Measurements from ENCODE around the gene APIP.

The APIP gene

DNA sequence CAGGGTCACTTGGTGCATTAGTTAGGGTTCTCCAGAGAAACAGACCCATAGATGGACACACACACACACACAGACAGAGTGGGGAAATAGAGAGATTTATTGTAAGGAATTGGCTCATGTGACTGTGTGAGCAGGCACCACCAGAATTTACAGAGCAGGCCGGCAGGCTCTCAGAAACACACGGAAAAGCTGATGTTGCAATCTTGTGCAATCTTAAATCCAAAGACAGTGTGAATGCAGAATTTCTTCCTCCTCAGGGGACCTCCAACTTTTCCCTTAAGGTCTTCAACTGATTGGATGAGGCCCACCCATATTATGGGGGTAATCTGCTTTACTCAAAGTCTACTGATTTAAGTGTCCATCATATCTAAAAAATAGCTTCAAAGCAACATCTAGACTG is 49.8 kb downstream of the APIP start:
- ChIA-PET CTCF (interaction anchor here (2.5 kb wide), 1 partner anchor 26 kb away, joined by 9 read pairs; no protein-coding TSS in a partner anchor), POLR2A (no interaction called here)
- TF ChIP-seq, protein P1, sequence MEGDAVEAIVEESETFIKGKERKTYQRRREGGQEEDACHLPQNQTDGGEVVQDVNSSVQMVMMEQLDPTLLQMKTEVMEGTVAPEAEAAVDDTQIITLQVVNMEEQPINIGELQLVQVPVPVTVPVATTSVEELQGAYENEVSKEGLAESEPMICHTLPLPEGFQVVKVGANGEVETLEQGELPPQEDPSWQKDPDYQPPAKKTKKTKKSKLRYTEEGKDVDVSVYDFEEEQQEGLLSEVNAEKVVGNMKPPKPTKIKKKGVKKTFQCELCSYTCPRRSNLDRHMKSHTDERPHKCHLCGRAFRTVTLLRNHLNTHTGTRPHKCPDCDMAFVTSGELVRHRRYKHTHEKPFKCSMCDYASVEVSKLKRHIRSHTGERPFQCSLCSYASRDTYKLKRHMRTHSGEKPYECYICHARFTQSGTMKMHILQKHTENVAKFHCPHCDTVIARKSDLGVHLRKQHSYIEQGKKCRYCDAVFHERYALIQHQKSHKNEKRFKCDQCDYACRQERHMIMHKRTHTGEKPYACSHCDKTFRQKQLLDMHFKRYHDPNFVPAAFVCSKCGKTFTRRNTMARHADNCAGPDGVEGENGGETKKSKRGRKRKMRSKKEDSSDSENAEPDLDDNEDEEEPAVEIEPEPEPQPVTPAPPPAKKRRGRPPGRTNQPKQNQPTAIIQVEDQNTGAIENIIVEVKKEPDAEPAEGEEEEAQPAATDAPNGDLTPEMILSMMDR (IDR thresholded peaks at IDR 0.05; ENCODE audit: control extremely low read depth, extremely low read depth, low read depth, missing control alignments): no peak
- DNase-seq (ENCODE audit: extremely low spot score): no peak

DNA sequence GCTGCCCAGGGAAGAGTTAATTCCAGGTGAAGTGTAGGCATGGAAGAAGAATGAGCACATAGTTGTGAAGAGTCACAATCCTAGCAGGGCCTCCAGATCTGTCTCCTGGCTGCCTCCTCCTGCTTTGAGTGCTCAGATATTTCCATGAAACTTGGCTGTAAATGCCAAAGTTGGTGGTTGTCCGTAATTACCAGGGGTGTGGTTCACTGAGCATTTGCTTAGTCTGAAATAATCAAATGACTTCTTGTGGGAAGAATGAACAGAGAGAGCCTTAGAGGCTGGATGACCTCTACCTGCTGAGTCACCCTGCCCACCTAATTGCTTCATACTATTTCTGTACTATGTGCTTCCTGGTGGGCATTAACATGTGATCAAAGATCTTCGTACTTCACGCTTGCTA is 50.9 kb downstream of the APIP start:
- CTCF ChIA-PET: no interaction called here

DNA sequence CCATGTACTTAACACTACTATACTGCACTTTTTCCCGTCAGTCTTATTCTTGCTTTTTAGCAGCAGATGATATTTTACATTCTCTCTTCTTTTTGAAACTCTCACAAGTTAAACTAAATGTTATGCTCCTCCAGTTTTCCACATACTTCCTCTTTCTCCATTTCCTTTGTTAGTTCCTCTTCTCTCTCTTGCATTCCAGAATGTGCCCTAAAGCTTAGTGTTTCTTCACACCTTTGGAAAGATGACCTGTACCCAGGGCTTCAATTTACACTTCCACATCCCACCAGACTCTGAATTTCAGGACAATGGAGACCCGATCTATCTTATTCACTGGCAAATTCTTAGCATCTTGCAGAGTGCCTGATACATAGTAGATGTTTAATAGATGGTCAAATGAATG is 51.8 kb downstream of the APIP start:
- TF ChIP-seq, protein P1 (IDR thresholded peaks at IDR 0.05; ENCODE audit: control extremely low read depth, extremely low read depth, low read depth, missing control alignments): no peak
- POLR2A ChIA-PET: no interaction called here
- CTCF ChIA-PET: no interaction called here
- DNase-seq (ENCODE audit: extremely low spot score): no peak

More for the DNA sequence above, 50.9 kb downstream of the APIP start:
- TF ChIP-seq, protein P1 (IDR thresholded peaks at IDR 0.05; ENCODE audit: control extremely low read depth, extremely low read depth, low read depth, missing control alignments): no peak
- POLR2A ChIA-PET: no interaction called here
- DNase-seq (ENCODE audit: extremely low spot score): no peak

DNA sequence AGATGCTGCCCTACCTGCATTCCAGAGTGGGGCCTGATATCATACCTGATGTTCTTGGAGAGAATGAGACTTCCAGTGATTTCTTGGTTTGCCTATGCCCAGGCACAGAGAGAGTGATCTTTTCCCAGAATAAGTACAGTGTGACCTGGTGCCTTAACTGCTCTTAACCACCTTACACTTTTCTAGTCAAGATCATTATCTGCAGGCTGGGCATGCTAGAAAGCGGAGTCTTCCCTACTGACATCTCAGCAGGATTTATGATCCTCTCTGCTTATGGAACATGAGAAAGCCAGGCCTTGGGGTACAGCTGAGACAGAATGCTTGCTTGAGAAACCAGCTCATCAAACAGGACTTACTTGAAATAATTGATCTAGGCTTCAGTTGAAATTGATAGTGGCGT is 53.1 kb downstream of the APIP start:
- ChIA-PET POLR2A (no interaction called here), CTCF (no interaction called here)
- no peak for DNase-seq (ENCODE audit: extremely low spot score)
- TF ChIP-seq, protein P1 (IDR thresholded peaks at IDR 0.05; ENCODE audit: control extremely low read depth, extremely low read depth, low read depth, missing control alignments): no peak

DNA sequence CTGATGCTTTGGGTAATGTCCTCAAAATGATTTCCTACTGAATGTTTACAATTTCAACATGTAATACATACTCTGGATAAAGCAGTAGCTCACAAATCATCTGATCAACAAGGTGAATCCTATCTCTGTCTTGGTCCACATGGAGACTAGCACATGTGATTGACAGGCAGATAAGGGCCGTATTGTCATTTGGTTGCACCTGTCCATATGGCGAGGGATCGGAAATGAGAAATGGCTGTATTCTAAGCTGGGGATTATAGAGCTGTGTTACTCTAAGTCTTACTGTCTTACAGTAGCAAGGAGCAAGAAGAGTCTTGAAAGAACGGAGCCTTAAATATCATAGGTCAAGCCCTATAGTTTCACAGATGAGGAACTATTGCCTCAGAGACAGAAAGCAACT is 55.7 kb downstream of the APIP start:
- DNase-seq (ENCODE audit: extremely low spot score): no peak
- ChIA-PET CTCF (interaction anchor here (1.4 kb wide), 1 partner anchor 20 kb away, joined by 7 read pairs; no protein-coding TSS in a partner anchor), POLR2A (no interaction called here)
- TF ChIP-seq, protein P1 (IDR thresholded peaks at IDR 0.05; ENCODE audit: control extremely low read depth, extremely low read depth, low read depth, missing control alignments): no peak

DNA sequence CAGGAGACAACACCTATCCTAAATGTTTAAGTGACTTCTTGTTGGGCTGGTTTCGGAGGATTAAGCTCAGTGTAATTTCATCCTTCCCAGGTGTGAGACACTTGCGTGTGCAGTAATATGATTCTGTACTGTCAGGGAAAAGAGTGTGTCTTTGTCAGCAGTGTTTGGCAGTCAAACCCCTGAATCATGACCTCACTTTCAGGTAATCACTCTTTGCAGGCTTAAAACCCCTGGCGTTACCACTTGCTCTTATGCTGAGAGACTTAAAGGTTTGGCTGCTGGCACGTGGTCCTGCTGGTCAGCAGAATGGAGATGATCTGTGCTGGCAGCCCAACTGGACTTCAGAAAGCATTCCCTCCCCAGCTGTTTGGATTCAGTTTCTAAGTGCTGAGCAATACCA is 56.1 kb downstream of the APIP start:
- ChIA-PET POLR2A (no interaction called here), CTCF (interaction anchor here (1.4 kb wide), 1 partner anchor 20 kb away, joined by 7 read pairs; no protein-coding TSS in a partner anchor)
- TF ChIP-seq, protein P1 (IDR thresholded peaks at IDR 0.05; ENCODE audit: control extremely low read depth, extremely low read depth, low read depth, missing control alignments): no peak
- no peak for DNase-seq (ENCODE audit: extremely low spot score)

DNA sequence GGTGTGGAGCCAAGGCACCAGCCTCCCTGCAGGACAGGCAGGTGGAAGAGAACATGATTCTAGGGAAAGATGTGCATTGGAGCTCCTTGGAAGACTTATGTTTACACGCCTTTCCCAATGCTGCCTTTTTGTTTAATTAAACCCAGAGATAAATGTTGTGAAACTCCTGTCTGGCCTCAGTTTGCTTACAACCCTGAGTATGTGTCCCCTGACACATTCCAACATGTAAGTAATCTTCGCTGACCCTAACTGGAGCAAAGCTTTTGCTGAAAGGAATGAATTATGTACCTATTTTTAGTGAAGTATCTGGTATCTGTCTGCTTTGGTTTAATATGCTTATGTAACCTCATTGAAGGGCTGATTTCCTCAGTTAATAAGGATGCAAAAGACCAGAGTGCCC is 56.7 kb downstream of the APIP start:
- TF ChIP-seq, protein P1 (IDR thresholded peaks at IDR 0.05; ENCODE audit: control extremely low read depth, extremely low read depth, low read depth, missing control alignments): no peak
- CTCF ChIA-PET: interaction anchor here (1.4 kb wide), 1 partner anchor 19 kb away, joined by 7 read pairs; no protein-coding TSS in a partner anchor
- POLR2A ChIA-PET: no interaction called here
- DNase-seq (ENCODE audit: extremely low spot score): no peak

Data from GM10248 (cell line).